Thyroid gland (tissue), 4 donors: ENCODE results near the gene HOXA5. TPM values are rescaled to one million over a fixed set of nuclear protein-coding genes. Genes with fewer than 3 reads are reported as not detected.

Experiments
- DNase-seq, 2 donors: peaks; one replicate each; pipeline ENCODE4 v3.0.0-alpha.2; 2019
- H3K27ac ChIP-seq, 3 donors: fragments of 200-600 bp; sonication (generic); 1 replicate in 2 of 3; 2 replicates in 1 of 3; pipeline ENCODE4 v1.5.1; 2016 to 2019; ENCODE audit warnings: mild to moderate bottlenecking in 1 of 3, moderate library complexity in 1 of 3
- H3K27me3 ChIP-seq: fragments of 200-600 bp; sonication (generic); one replicate; pipeline ENCODE4 v1.5.1; 2019
- H3K36me3 ChIP-seq, 2 donors: fragments of 200-600 bp; sonication (generic); one replicate each; pipeline ENCODE4 v1.5.1; 2016 to 2019
- H3K4me1 ChIP-seq, 2 donors: fragments of 200-600 bp; sonication (generic); one replicate each; pipeline ENCODE4 v1.5.1; 2017 to 2019
- H3K4me3 ChIP-seq, 3 donors: fragments of 200-600 bp; sonication (generic); replicated peaks in 1 of 3; 1 replicate in 2 of 3; 2 replicates in 1 of 3; pipeline ENCODE4 v1.5.1; 2016; ENCODE audit warnings: mild to moderate bottlenecking in 1 of 3
- H3K9me3 ChIP-seq: fragments of 200-600 bp; sonication (generic); one replicate; pipeline ENCODE4 v1.5.1; 2017
- CTCF ChIP-seq, 6 experiments: fragments of 200-600 bp in 3 of 6; fragments of 450-650 bp in 3 of 6; sonication (generic) in 3 of 6; IDR thresholded peaks; one replicate each; pipeline ENCODE4 v1.5.1; 2016 to 2019; ENCODE audit warnings: antibody characterized with exemption in 6 of 6, mild to moderate bottlenecking in 2 of 6, inconsistent platforms in 1 of 6, moderate library complexity in 1 of 6
- POLR2A ChIP-seq, 2 donors: fragments of 450-650 bp; IDR thresholded peaks; one replicate each; pipeline ENCODE4 v1.6.1; 2017; ENCODE audit warnings: antibody characterized with exemption in 2 of 2, mild to moderate bottlenecking in 2 of 2, moderate library complexity in 1 of 2
- WGBS, 2 donors: methylation state at CpG; one replicate each; pipeline ENCODE4 v1.1.5; 2017; 5-methylcytosine and 5-hydroxymethylcytosine counted together
- intact Hi-C: fragments of 100-400 bp; cut with DNase I; formaldehyde crosslinking; loops from one replicate; pipeline ENCODE4 v1.15.1; 2023
- total RNA-seq, 4 donors: library from RNA; depleted of rRNA; stranded (reverse); fragments of >200 nt; gene quantifications; one replicate each; pipeline ENCODE4 v1.2.3, GENCODE V29; 2016

The HOXA5 gene
- total RNA-seq, 4 donors from 2014 or later = 2.0 to 4.4 (median 3.3) TPM

DNA sequence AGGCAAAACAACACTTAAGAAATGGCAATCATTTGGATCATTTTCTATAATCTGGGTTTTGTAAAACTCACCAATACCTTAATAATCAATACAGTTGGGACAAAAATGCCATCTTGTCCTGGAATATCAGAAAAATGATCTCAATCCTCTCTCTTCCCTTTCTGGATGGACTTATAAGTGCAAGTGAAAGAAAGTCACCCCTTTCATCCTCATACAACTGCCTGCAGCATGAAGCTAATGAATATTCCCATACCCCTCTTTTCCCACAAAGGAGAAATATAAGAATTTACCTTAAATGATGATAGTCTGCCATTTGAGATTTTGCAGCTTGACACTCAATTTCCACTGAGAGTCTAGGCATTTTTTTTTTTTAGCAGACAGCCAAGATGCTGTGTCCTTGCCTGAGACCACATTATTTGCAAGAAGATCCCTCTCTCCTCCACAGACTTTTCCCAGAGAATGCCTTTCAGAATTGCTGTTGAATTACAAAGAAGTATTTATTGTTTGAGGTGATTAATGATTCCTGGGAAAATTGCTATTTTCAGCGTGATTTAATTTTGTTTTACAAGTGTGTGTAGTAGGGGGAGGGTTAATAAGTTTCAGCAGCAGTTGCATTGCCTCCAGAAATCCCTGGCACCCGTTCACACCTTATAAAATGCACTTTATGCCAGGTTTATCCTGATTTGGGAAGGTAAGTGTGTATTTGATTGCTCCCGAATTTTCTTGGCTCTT is 16.7 kb downstream of the HOXA5 start:
- Histone ChIP-seq H3K36me3 (no peaks in the 10 kb centered on the region), H3K27me3 (peaks cover 20% of the 10 kb centered on the region), H3K27ac (no peak overlapping the region), H3K9me3 (no peaks in the 10 kb centered on the region), H3K4me3 (no peak overlapping the region), H3K4me1 (peaks cover 0 to 7% of the 10 kb centered on the region in 2 donors)
- DNase-seq = no peak
- TF ChIP-seq CTCF (IDR thresholded peaks at IDR 0.05) (no peak), POLR2A (IDR thresholded peaks at IDR 0.05) (no peak)
- intact Hi-C loops = no loop called here
- WGBS, 2 donors = 25 to 30% methylated on average over 3 of the region's 3 CpGs

- Histone ChIP-seq H3K4me1 (peaks cover 0 to 7% of the 10 kb centered on the region in 2 donors), H3K27ac (no peak overlapping the region), H3K27me3 (peaks cover 17% of the 10 kb centered on the region), H3K9me3 (no peaks in the 10 kb centered on the region), H3K4me3 (no peak overlapping the region), H3K36me3 (no peaks in the 10 kb centered on the region)
- no peak for DNase-seq
- TF ChIP-seq POLR2A (IDR thresholded peaks at IDR 0.05) = no peak
- TF ChIP-seq CTCF (IDR thresholded peaks at IDR 0.05) = no peak
- WGBS, 2 donors = 23 to 34% methylated on average over 5 of the region's 5 CpGs
- intact Hi-C loops = no loop called here
Measured at GRCh38 chr7:27125986-27126394, 17.5 kb downstream of the HOXA5 start.

GRCh38 chr7:27124902-27125689 is 18.4 kb downstream of the HOXA5 start:
- H3K4me1 ChIP-seq = no peaks in the 10 kb centered on the region
- 37 to 42% methylated on average over 8 of the region's 8 CpGs for WGBS, 2 donors

GRCh38 chr7:27124096-27124901 is 19.2 kb downstream of the HOXA5 start:
- Histone ChIP-seq H3K36me3 (no peaks in the 10 kb centered on the region), H3K27ac (peak overlapping the region in 2 of 3 donors; percentile 50 to 53), H3K4me1 (no peaks in the 10 kb centered on the region), H3K9me3 (no peaks in the 10 kb centered on the region), H3K27me3 (peaks cover 10% of the 10 kb centered on the region), H3K4me3 (no peak overlapping the region)
- no peak for TF ChIP-seq POLR2A (IDR thresholded peaks at IDR 0.05)
- 30 to 46% methylated on average over 42 to 43 of the region's 43 CpGs for WGBS, 2 donors
- intact Hi-C loops = no loop called here
- no peak for DNase-seq

More at GRCh38 chr7:27124902-27125689, 18.4 kb downstream of the HOXA5 start:
- Histone ChIP-seq H3K4me3 (no peak overlapping the region), H3K36me3 (no peaks in the 10 kb centered on the region), H3K27ac (no peak overlapping the region), H3K9me3 (no peaks in the 10 kb centered on the region), H3K27me3 (peaks cover 11% of the 10 kb centered on the region)
- DNase-seq = no peak
- intact Hi-C loops = no loop called here
- no peak for TF ChIP-seq POLR2A (IDR thresholded peaks at IDR 0.05)
- TF ChIP-seq CTCF (IDR thresholded peaks at IDR 0.05) = no peak

- 29 to 49% methylated on average over 19 to 22 of the region's 26 CpGs for WGBS, 2 donors
- H3K27ac ChIP-seq = peak overlapping the region in 2 of 3 donors; percentile 50 to 53
- TF ChIP-seq CTCF (IDR thresholded peaks at IDR 0.05) (no peak), POLR2A (IDR thresholded peaks at IDR 0.05) (no peak)
- H3K36me3 ChIP-seq = no peaks in the 10 kb centered on the region
- intact Hi-C loops = no loop called here
- no peaks in the 10 kb centered on the region for H3K9me3 ChIP-seq
- H3K4me1 ChIP-seq = no peaks in the 10 kb centered on the region
- DNase-seq = no peak
- no peak overlapping the region for H3K4me3 ChIP-seq
- H3K27me3 ChIP-seq = peaks cover 3% of the 10 kb centered on the region
Measured at GRCh38 chr7:27123477-27124053, 19.9 kb downstream of the HOXA5 start.
